ENCODE results near the gene PCYT1A.

Gene PCYT1A

GRCh38 chr3:196280689-196281440, 6.7 kb downstream of the PCYT1A start:
- H3K79me2 ChIP-seq (ENCODE audit: insufficient read depth, low read length) = peaks cover 57% of the 10 kb centered on the region
- ATAC-seq (ENCODE audit: insufficient read depth, low read depth) (no peak), DNase-seq (no peak)
- H3K27ac ChIP-seq (ENCODE audit: low read length) = no peak overlapping the region
- 0 out of 2 replicates have a peak, but pooled peaks cover 6% of the 10 kb centered on the region for H4K20me1 ChIP-seq (ENCODE audit: insufficient read depth, low read length)
- H3K36me3 ChIP-seq (ENCODE audit: insufficient read depth, low read length) = no peaks in the 10 kb centered on the region
- no peak overlapping the region for H3K4me3 ChIP-seq (ENCODE audit: low read depth in 1 of 2, low read length in 2 of 2)
- no peak overlapping the region for H3K9ac ChIP-seq (ENCODE audit: low read depth, low read length)
- H3K4me2 ChIP-seq (ENCODE audit: insufficient read depth, low read length) = no peak overlapping the region
- no peak for TF ChIP-seq CTCF (IDR thresholded peaks at IDR 0.05; ENCODE audit: borderline replicate concordance, extremely low read depth, low read length, poor library complexity, severe bottlenecking)
- TF ChIP-seq EZH2 (IDR thresholded peaks at IDR 0.05; ENCODE audit: borderline replicate concordance, low read depth, low read length, severe bottlenecking) = no peak
- H3K9me3 ChIP-seq (ENCODE audit: insufficient read depth, low read length, severe bottlenecking) = no peaks in the 10 kb centered on the region
- peaks cover 10% of the 10 kb centered on the region for H3K4me1 ChIP-seq (ENCODE audit: insufficient read depth, low read length)
- H3K27me3 ChIP-seq (ENCODE audit: insufficient read depth, low read length, poor library complexity) = no peaks in the 10 kb centered on the region
- H2AFZ ChIP-seq (ENCODE audit: low read depth, low read length) = no peak overlapping the region

GRCh38 chr3:196275126-196275525, 12.4 kb downstream of the PCYT1A start:
- Histone ChIP-seq H3K4me3 (ENCODE audit: low read depth in 1 of 2, low read length in 2 of 2) (no peak overlapping the region), H3K9ac (ENCODE audit: low read depth, low read length) (no peak overlapping the region), H3K27ac (ENCODE audit: low read length) (no peak overlapping the region), H4K20me1 (ENCODE audit: insufficient read depth, low read length) (0 out of 2 replicates have a peak, but pooled peaks cover 3% of the 10 kb centered on the region), H3K36me3 (ENCODE audit: insufficient read depth, low read length) (peaks cover 16% of the 10 kb centered on the region), H3K4me1 (ENCODE audit: insufficient read depth, low read length) (no peaks in the 10 kb centered on the region), H2AFZ (ENCODE audit: low read depth, low read length) (no peak overlapping the region), H3K9me3 (ENCODE audit: insufficient read depth, low read length, severe bottlenecking) (peaks cover 14% of the 10 kb centered on the region), H3K4me2 (ENCODE audit: insufficient read depth, low read length) (no peak overlapping the region), H3K79me2 (ENCODE audit: insufficient read depth, low read length) (peaks cover 47% of the 10 kb centered on the region), H3K27me3 (ENCODE audit: insufficient read depth, low read length, poor library complexity) (no peaks in the 10 kb centered on the region)
- DNase-seq (no peak), ATAC-seq (ENCODE audit: insufficient read depth, low read depth) (no peak)
- TF ChIP-seq CTCF (IDR thresholded peaks at IDR 0.05; ENCODE audit: borderline replicate concordance, extremely low read depth, low read length, poor library complexity, severe bottlenecking) = no peak
- TF ChIP-seq EZH2 (IDR thresholded peaks at IDR 0.05; ENCODE audit: borderline replicate concordance, low read depth, low read length, severe bottlenecking) = no peak

GRCh38 chr3:196274585-196274984, 12.9 kb downstream of the PCYT1A start:
- no peak for ATAC-seq (ENCODE audit: insufficient read depth, low read depth)
- Histone ChIP-seq H3K27me3 (ENCODE audit: insufficient read depth, low read length, poor library complexity) (no peaks in the 10 kb centered on the region), H4K20me1 (ENCODE audit: insufficient read depth, low read length) (0 out of 2 replicates have a peak, but pooled peaks cover 3% of the 10 kb centered on the region), H3K4me1 (ENCODE audit: insufficient read depth, low read length) (no peaks in the 10 kb centered on the region), H3K4me3 (ENCODE audit: low read depth in 1 of 2, low read length in 2 of 2) (no peak overlapping the region), H2AFZ (ENCODE audit: low read depth, low read length) (no peak overlapping the region), H3K9ac (ENCODE audit: low read depth, low read length) (no peak overlapping the region), H3K79me2 (ENCODE audit: insufficient read depth, low read length) (peaks cover 47% of the 10 kb centered on the region), H3K9me3 (ENCODE audit: insufficient read depth, low read length, severe bottlenecking) (peaks cover 14% of the 10 kb centered on the region), H3K36me3 (ENCODE audit: insufficient read depth, low read length) (peaks cover 17% of the 10 kb centered on the region), H3K27ac (ENCODE audit: low read length) (no peak overlapping the region), H3K4me2 (ENCODE audit: insufficient read depth, low read length) (no peak overlapping the region)
- no peak for DNase-seq
- TF ChIP-seq EZH2 (IDR thresholded peaks at IDR 0.05; ENCODE audit: borderline replicate concordance, low read depth, low read length, severe bottlenecking) = no peak
- TF ChIP-seq CTCF (IDR thresholded peaks at IDR 0.05; ENCODE audit: borderline replicate concordance, extremely low read depth, low read length, poor library complexity, severe bottlenecking) = no peak

All from DND-41 (cell line).